Cortex of kidney (tissue), 1 donor: Measurements from ENCODE around the gene SLC5A1.

Experiments used
- DNase-seq: peaks from one replicate; lab custom pipeline; 2025; lab: John Stamatoyannopoulos, UW

The SLC5A1 gene

GRCh38 chr22:32050678-32051515 lies 7.8 kb downstream of the SLC5A1 start:
- no peak for DNase-seq

- no peak for DNase-seq
Measured at GRCh38 chr22:32052244-32052643, 9.2 kb downstream of the SLC5A1 start.

GRCh38 chr22:32052936-32053791 lies 10.1 kb downstream of the SLC5A1 start:
- DNase-seq = no peak

- no peak for DNase-seq
Measured at GRCh38 chr22:32055069-32055468, 12.0 kb downstream of the SLC5A1 start.

- DNase-seq = no peak
Measured at GRCh38 chr22:32058656-32059260, 15.7 kb downstream of the SLC5A1 start.

- no peak for DNase-seq
Measured at GRCh38 chr22:32059426-32059825, 16.4 kb downstream of the SLC5A1 start.

- DNase-seq = no peak
Measured at GRCh38 chr22:32063701-32064100, 20.6 kb downstream of the SLC5A1 start.

- DNase-seq = no peak
Measured at GRCh38 chr22:32066820-32067219, 23.8 kb downstream of the SLC5A1 start.

GRCh38 chr22:32067613-32068012 lies 24.6 kb downstream of the SLC5A1 start:
- no peak for DNase-seq

- no peak for DNase-seq
Measured at GRCh38 chr22:32069579-32070372, 26.7 kb downstream of the SLC5A1 start.

GRCh38 chr22:32073262-32073661 lies 30.2 kb downstream of the SLC5A1 start:
- no peak for DNase-seq

- no peak for DNase-seq
Measured at GRCh38 chr22:32073823-32074380, 30.8 kb downstream of the SLC5A1 start.

GRCh38 chr22:32075997-32076760 lies 33.1 kb downstream of the SLC5A1 start:
- DNase-seq = no peak

- DNase-seq = no peak
Measured at GRCh38 chr22:32076761-32077084, 33.7 kb downstream of the SLC5A1 start.

GRCh38 chr22:32077151-32077550 lies 34.1 kb downstream of the SLC5A1 start:
- no peak for DNase-seq

GRCh38 chr22:32079130-32080089 lies 36.3 kb downstream of the SLC5A1 start:
- no peak for DNase-seq

- no peak for DNase-seq
Measured at GRCh38 chr22:32080904-32081303, 37.8 kb downstream of the SLC5A1 start.

- no peak for DNase-seq
Measured at GRCh38 chr22:32082331-32082730, 39.3 kb downstream of the SLC5A1 start.

- DNase-seq = no peak
Measured at GRCh38 chr22:32083000-32083399, 39.9 kb downstream of the SLC5A1 start.

GRCh38 chr22:32083814-32084213 lies 40.8 kb downstream of the SLC5A1 start:
- DNase-seq = no peak
